Ishikawa (cell line): ENCODE data around the gene ANAPC5.

Source experiments
- EP300 ChIP-seq: IDR thresholded peaks from 2 replicates; pipeline ENCODE4 v1.6.1; 2012; ENCODE audit warnings: borderline replicate concordance
- FOXM1 ChIP-seq: IDR thresholded peaks from 2 replicates; pipeline ENCODE4 v1.6.1; 2012; ENCODE audit warnings: low read depth, borderline replicate concordance
- NFIC ChIP-seq: IDR thresholded peaks from 2 replicates; pipeline ENCODE4 v1.6.1; 2012
- TAF1 ChIP-seq: IDR thresholded peaks from 2 replicates; pipeline ENCODE4 v1.6.1; 2012; ENCODE audit warnings: low read depth, mild to moderate bottlenecking
- TEAD4 ChIP-seq: IDR thresholded peaks from 2 replicates; pipeline ENCODE4 v1.6.1; 2012
- TF ChIP-seq, protein P1 (sequence below): IDR thresholded peaks from 2 replicates; pipeline ENCODE4 v1.6.1; 2012
- TF ChIP-seq, protein P2 (sequence below): IDR thresholded peaks from 2 replicates; pipeline ENCODE4 v1.6.1; 2012; ENCODE audit warnings: low read depth, mild to moderate bottlenecking
- TF ChIP-seq, protein P3 (sequence below): IDR thresholded peaks from 2 replicates; pipeline ENCODE4 v1.6.1; 2012

DNA sequence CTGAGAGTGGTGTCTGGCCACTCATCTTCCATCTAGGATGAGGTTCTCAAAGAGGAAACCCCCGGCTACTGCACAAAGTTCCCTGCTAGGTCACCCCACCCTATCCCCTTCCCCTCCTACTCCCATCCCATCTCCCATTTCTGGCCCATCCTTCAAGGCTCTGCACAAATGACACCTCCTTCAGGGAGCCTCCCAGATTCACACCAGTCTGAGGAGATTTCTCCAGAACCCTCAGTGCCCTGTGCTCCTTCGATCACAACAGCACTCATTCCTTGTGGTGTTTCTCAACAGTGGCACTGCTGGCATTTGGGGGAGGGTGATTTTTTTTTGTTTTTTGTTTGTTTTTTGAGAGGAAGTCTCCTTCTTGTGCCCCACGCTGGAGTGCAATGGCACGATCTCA, 58.6 kb downstream of the ANAPC5 start:
- TF ChIP-seq TAF1 (no peak), FOXM1 (no peak), EP300 (no peak), NFIC (no peak), TEAD4 (no peak)
- TF ChIP-seq, protein P1, sequence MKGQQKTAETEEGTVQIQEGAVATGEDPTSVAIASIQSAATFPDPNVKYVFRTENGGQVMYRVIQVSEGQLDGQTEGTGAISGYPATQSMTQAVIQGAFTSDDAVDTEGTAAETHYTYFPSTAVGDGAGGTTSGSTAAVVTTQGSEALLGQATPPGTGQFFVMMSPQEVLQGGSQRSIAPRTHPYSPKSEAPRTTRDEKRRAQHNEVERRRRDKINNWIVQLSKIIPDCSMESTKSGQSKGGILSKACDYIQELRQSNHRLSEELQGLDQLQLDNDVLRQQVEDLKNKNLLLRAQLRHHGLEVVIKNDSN: no peak
- TF ChIP-seq, protein P2, sequence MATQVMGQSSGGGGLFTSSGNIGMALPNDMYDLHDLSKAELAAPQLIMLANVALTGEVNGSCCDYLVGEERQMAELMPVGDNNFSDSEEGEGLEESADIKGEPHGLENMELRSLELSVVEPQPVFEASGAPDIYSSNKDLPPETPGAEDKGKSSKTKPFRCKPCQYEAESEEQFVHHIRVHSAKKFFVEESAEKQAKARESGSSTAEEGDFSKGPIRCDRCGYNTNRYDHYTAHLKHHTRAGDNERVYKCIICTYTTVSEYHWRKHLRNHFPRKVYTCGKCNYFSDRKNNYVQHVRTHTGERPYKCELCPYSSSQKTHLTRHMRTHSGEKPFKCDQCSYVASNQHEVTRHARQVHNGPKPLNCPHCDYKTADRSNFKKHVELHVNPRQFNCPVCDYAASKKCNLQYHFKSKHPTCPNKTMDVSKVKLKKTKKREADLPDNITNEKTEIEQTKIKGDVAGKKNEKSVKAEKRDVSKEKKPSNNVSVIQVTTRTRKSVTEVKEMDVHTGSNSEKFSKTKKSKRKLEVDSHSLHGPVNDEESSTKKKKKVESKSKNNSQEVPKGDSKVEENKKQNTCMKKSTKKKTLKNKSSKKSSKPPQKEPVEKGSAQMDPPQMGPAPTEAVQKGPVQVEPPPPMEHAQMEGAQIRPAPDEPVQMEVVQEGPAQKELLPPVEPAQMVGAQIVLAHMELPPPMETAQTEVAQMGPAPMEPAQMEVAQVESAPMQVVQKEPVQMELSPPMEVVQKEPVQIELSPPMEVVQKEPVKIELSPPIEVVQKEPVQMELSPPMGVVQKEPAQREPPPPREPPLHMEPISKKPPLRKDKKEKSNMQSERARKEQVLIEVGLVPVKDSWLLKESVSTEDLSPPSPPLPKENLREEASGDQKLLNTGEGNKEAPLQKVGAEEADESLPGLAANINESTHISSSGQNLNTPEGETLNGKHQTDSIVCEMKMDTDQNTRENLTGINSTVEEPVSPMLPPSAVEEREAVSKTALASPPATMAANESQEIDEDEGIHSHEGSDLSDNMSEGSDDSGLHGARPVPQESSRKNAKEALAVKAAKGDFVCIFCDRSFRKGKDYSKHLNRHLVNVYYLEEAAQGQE: no peak
- TF ChIP-seq, protein P3, sequence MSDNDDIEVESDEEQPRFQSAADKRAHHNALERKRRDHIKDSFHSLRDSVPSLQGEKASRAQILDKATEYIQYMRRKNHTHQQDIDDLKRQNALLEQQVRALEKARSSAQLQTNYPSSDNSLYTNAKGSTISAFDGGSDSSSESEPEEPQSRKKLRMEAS: no peak
